AG09319 (cell line): ENCODE measurements around the gene IGF1R.

Source experiments
- DNase-seq: peaks from one replicate; pipeline ENCODE4 v3.0.0-alpha.2; 2010; ENCODE audit warnings: low read depth; ENCODE audit errors: extremely low read depth
- TF ChIP-seq, protein P1 (sequence below): IDR thresholded peaks from 2 replicates; pipeline ENCODE4 v1.5.1; 2011; ENCODE audit warnings: low read depth, mild to moderate bottlenecking, inconsistent platforms, low read length, moderate library complexity

IGF1R gene

DNA sequence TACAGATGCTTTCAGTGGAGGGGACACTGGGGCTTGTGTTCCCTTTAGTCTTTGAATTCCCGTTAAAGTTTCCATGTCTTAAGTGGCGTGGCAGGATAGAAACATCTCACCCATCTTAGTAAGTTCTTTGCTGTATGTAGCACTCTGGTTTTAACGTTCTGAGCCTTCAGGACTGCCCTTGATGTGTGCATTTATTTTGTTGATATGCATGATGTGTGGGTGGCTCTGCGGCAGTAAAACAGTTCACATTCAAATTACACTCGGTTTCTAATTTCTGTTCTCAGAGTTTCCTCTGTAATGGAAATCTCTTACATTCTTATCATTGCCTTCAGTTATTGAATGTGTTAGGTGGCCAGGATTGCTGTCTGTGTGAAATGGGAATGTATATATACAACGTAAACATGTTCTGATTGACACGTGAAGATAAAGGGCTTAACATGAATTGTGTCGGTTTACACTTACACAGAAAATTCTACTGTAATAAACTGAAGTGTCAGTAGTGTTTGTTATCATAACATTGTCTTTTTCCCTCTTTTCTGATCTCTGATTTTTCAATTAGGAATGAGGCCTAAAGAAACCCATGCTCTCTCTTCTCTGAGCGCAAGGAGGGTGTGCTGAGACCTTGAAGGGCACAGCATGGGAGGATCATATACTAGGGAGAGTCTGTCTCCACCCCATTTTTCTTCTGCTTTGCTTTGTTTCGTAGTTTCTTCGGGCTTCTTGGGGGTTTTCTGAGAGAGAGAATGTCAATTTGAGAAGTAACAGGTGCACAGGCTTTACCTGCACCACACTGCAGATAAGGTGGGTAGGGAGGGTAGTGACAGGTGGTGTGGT lies 51.5 kb downstream of the IGF1R start:
- TF ChIP-seq, protein P1, sequence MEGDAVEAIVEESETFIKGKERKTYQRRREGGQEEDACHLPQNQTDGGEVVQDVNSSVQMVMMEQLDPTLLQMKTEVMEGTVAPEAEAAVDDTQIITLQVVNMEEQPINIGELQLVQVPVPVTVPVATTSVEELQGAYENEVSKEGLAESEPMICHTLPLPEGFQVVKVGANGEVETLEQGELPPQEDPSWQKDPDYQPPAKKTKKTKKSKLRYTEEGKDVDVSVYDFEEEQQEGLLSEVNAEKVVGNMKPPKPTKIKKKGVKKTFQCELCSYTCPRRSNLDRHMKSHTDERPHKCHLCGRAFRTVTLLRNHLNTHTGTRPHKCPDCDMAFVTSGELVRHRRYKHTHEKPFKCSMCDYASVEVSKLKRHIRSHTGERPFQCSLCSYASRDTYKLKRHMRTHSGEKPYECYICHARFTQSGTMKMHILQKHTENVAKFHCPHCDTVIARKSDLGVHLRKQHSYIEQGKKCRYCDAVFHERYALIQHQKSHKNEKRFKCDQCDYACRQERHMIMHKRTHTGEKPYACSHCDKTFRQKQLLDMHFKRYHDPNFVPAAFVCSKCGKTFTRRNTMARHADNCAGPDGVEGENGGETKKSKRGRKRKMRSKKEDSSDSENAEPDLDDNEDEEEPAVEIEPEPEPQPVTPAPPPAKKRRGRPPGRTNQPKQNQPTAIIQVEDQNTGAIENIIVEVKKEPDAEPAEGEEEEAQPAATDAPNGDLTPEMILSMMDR = no peak
- no peak for DNase-seq

DNA sequence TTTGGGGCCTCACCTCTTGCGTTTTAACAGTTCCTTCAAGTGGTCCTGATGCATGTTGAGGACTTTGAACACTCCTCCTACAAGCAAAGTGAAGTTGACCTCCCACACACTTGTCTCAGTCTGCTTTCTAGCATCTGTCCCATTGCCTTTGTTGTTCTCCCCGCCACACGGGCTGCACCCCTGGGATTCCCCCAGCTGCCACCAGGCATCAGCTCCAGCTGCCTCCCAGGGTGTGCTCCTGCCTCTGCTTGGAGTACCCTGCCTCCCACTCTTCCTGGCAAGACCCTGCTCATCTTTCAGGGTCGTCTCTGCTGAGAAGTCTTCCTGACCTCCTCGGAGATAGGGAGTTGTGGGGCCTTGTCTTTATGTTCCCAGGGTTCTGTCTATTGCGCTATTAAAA lies 52.2 kb downstream of the IGF1R start:
- TF ChIP-seq, protein P1 = no peak
- no peak for DNase-seq

DNA sequence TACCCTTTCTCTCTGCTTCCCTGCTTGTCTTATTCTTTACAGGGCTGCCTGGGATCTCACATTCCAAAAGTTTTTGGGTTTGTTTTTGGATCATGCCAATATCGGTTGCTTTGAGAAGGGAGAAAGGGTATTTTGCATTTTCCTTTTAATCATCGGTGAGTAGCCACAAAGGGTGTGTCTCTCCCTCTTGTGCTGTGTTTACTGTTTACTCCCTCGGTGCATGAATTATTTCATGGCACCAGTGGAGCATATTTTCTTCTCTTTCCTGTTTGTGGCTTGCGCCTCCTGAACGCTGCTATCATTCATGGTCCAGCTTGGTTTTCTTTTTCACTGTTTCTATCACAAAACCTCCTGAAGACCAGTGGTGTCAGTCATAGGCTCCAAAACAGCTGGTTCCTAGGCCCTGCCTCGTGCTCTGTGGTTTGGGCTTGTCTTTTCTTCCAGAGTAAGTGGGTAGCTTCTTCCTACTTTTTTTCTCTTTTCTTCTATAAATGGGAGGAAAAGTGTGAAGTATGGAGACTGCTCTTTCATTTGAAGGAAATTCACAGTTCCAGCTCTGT lies 54.9 kb downstream of the IGF1R start:
- no peak for DNase-seq
- TF ChIP-seq, protein P1 = no peak

DNA sequence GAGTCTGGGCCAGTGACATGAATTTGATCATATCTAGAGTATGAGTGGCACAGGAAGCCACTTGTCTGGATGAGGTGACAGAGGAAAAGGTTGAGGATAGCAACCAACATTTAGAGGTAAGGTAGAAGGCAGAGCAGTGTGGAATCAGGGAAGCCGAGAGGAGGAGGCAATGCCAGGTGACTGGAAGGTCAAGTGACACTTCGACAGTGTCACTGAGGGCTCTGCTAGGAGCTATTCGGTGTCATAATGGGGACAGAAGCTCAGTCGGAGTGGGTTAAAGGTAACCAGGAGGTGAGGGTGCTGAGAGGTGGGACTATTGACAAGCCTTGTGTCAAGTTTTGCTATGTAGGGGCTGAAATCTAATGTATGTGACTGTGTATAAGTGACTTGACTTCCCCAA lies 56.7 kb downstream of the IGF1R start:
- TF ChIP-seq, protein P1 = no peak
- DNase-seq = no peak

DNA sequence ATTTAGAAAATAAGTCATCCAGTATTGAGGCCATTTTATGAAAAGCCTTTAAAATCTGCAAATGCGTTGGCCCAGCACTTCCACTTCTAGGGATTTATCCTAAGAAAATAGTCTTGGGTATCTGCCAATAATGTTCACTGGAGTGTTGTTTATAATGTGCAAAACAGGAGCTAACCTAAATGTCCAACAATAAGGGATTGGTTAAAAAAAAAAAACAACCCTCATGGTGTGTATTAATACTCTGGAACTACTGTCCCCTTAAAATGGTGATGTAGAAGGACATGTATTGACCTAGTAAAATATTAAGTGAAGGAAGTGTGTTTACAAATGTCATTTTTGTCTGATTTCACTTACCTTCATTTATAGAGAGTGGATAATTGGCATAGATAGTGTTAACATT lies 58.0 kb downstream of the IGF1R start:
- DNase-seq = no peak
- TF ChIP-seq, protein P1 = no peak

DNA sequence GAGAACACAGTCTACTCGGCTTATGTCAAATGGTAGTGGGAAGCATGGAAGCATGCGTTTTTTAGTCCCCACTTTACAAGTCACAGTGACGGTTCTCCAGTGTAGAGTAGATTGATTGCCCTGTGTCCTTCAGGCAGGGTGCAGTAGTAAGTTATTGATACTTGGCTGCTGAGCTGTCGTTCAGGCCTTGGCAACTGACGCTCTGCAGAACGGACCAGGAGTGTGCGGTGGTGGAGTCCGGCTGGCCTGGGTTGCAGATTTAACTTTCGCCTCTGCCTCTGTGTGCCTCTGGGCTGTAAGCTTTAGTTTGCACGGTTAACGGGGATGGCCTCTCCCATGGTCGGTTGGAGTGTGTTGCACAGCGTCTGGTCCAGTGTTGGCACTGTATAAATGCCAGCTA lies 58.6 kb downstream of the IGF1R start:
- DNase-seq = no peak

More for the DNA sequence above, 58.6 kb downstream of the IGF1R start:
- TF ChIP-seq, protein P1 = no peak
